OCI-LY1 (cell line): ENCODE results near the gene IFNGR1.

Source experiments
- H2AFZ ChIP-seq: fragments of 200-600 bp; sonication (generic), shearing (Covaris generic); 2 replicates; pipeline ENCODE4 v1.6.0; 2014; ENCODE audit warnings: antibody characterized with exemption, mild to moderate bottlenecking, low read length
- H3F3A ChIP-seq: fragments of 200-600 bp; sonication (generic), shearing (Covaris generic); 2 replicates; pipeline ENCODE4 v1.6.0; 2014; ENCODE audit warnings: mild to moderate bottlenecking, antibody characterized with exemption, low read length, moderate library complexity; ENCODE audit not compliant: insufficient read depth
- H3K27ac ChIP-seq: fragments of 200-600 bp; sonication (generic); 2 replicates; pipeline ENCODE4 v1.5.1; 2014; ENCODE audit warnings: low read length, mixed run types, mild to moderate bottlenecking, low read depth; ENCODE audit not compliant: poor library complexity, severe bottlenecking
- H3K27me3 ChIP-seq: fragments of 200-600 bp; sonication (generic); 2 replicates; pipeline ENCODE4 v1.6.0; 2014; ENCODE audit warnings: antibody characterized with exemption, mild to moderate bottlenecking, low read length, moderate library complexity; ENCODE audit not compliant: insufficient read depth
- H3K36me3 ChIP-seq: fragments of 200-600 bp; sonication (generic); 2 replicates; pipeline ENCODE4 v1.6.1; 2014; ENCODE audit warnings: mild to moderate bottlenecking, antibody characterized with exemption, low read length, moderate library complexity, mixed read lengths; ENCODE audit not compliant: insufficient read depth
- H3K4me1 ChIP-seq: fragments of 200-600 bp; sonication (generic); 2 replicates; pipeline ENCODE4 v1.5.1; 2014; ENCODE audit warnings: mild to moderate bottlenecking, low read length, moderate library complexity; ENCODE audit not compliant: insufficient read depth, severe bottlenecking
- H3K4me2 ChIP-seq: fragments of 200-600 bp; sonication (generic), shearing (Covaris generic); 2 replicates; pipeline ENCODE4 v1.6.1; 2014; ENCODE audit warnings: low read length
- H3K4me3 ChIP-seq: fragments of 200-600 bp; sonication (generic); 2 replicates; pipeline ENCODE4 v1.5.1; 2014; ENCODE audit warnings: low read length, low read depth, mild to moderate bottlenecking, mixed read lengths; ENCODE audit not compliant: poor library complexity, severe bottlenecking
- H3K79me2 ChIP-seq: fragments of 200-600 bp; shearing (Covaris generic); 2 replicates; pipeline ENCODE4 v1.6.1; 2016; ENCODE audit warnings: mixed run types, low read length, mixed read lengths; ENCODE audit not compliant: insufficient read depth
- H3K9ac ChIP-seq: fragments of 200-600 bp; sonication (generic), shearing (Covaris generic); 2 replicates; pipeline ENCODE4 v1.6.1; 2014; ENCODE audit warnings: mild to moderate bottlenecking, low read length, mixed read lengths
- H3K9me2 ChIP-seq: fragments of 200-600 bp; sonication (generic), shearing (Covaris generic); 2 replicates; pipeline ENCODE4 v1.6.1; 2014; ENCODE audit warnings: low read depth, mild to moderate bottlenecking, low read length, mixed read lengths
- H3K9me3 ChIP-seq: fragments of 200-600 bp; shearing (Covaris generic); 2 replicates; pipeline ENCODE4 v1.6.1; 2014; ENCODE audit warnings: low read length, mixed read lengths
- H4K20me1 ChIP-seq: fragments of 200-600 bp; sonication (generic), shearing (Covaris generic); 2 replicates; pipeline ENCODE4 v1.6.0; 2016; ENCODE audit warnings: mild to moderate bottlenecking, low read length; ENCODE audit not compliant: insufficient read depth
- CTCF ChIP-seq: fragments of 200-600 bp; sonication (generic), shearing (Covaris generic); IDR thresholded peaks from 2 replicates; pipeline ENCODE4 v1.5.1; 2017; ENCODE audit warnings: mild to moderate bottlenecking, antibody characterized with exemption, low read length, moderate library complexity, mixed read lengths
- EZH2 ChIP-seq: fragments of 200-600 bp; sonication (generic), shearing (Covaris generic); IDR thresholded peaks from 2 replicates; pipeline ENCODE4 v1.8.0; 2017; ENCODE audit warnings: borderline replicate concordance, mixed run types, mild to moderate bottlenecking, antibody characterized with exemption, low read length, moderate library complexity, mixed read lengths

IFNGR1 gene

GRCh38 chr6:137166247-137167098 lies 52.7 kb downstream of the IFNGR1 start:
- Histone ChIP-seq H3K36me3 (no peaks in the 10 kb centered on the region), H4K20me1 (no peaks in the 10 kb centered on the region), H3K9me3 (no peaks in the 10 kb centered on the region), H3K9me2 (no peaks in the 10 kb centered on the region), H3K4me3 (no peak overlapping the region), H3F3A (no peaks in the 10 kb centered on the region), H3K9ac (no peak overlapping the region), H3K27me3 (no peaks in the 10 kb centered on the region; the same call in 1 of the 2 replicates), H3K79me2 (no peaks in the 10 kb centered on the region), H3K4me1 (no peaks in the 10 kb centered on the region), H3K27ac (no peak overlapping the region), H3K4me2 (no peak overlapping the region), H2AFZ (no peak overlapping the region)
- TF ChIP-seq EZH2 = no peak

GRCh38 chr6:137165375-137166246 lies 53.6 kb downstream of the IFNGR1 start:
- Histone ChIP-seq H3K79me2 (no peaks in the 10 kb centered on the region), H3K4me2 (no peak overlapping the region), H3K27ac (no peak overlapping the region), H2AFZ (no peak overlapping the region), H3K36me3 (no peaks in the 10 kb centered on the region), H3K4me1 (no peaks in the 10 kb centered on the region), H3K9ac (no peak overlapping the region), H3K4me3 (no peak overlapping the region), H3K9me3 (no peaks in the 10 kb centered on the region), H3K27me3 (no peaks in the 10 kb centered on the region; the same call in 1 of the 2 replicates), H3K9me2 (no peaks in the 10 kb centered on the region), H3F3A (no peaks in the 10 kb centered on the region), H4K20me1 (no peaks in the 10 kb centered on the region)
- no peak for TF ChIP-seq EZH2
- TF ChIP-seq CTCF = peak; percentile 69

GRCh38 chr6:137163732-137164318 lies 55.4 kb downstream of the IFNGR1 start:
- TF ChIP-seq CTCF (no peak), EZH2 (no peak)
- no peak overlapping the region for H2AFZ ChIP-seq
- H3K27me3 ChIP-seq = no peaks in the 10 kb centered on the region; the same call in 1 of the 2 replicates
- H4K20me1 ChIP-seq = no peaks in the 10 kb centered on the region
- no peak overlapping the region for H3K4me3 ChIP-seq
- no peaks in the 10 kb centered on the region for H3K9me2 ChIP-seq
- H3F3A ChIP-seq = no peaks in the 10 kb centered on the region
- no peaks in the 10 kb centered on the region for H3K4me1 ChIP-seq
- no peaks in the 10 kb centered on the region for H3K36me3 ChIP-seq
- no peak overlapping the region for H3K9ac ChIP-seq
- H3K4me2 ChIP-seq = no peak overlapping the region
- H3K79me2 ChIP-seq = no peaks in the 10 kb centered on the region
- H3K27ac ChIP-seq = no peak overlapping the region
- H3K9me3 ChIP-seq = no peaks in the 10 kb centered on the region
